Lower leg skin (tissue), 4 donors: ENCODE results near the gene AGA. TPM values are rescaled to one million over a fixed set of nuclear protein-coding genes. Genes with fewer than 3 reads are reported as not detected.

Experiments
- DNase-seq, 2 donors: peaks; one replicate each; pipeline ENCODE4 v3.0.0-alpha.2; 2019; ENCODE audit warnings: low spot score in 2 of 2
- H3K4me3 ChIP-seq: fragments of 200-600 bp; sonication (generic); 2 replicates; pipeline ENCODE4 v1.5.1; 2017; ENCODE audit warnings: mild to moderate bottlenecking, low read depth; ENCODE audit not compliant: poor library complexity, severe bottlenecking
- POLR2A ChIP-seq, 2 donors: fragments of 450-650 bp; IDR thresholded peaks; one replicate each; pipeline ENCODE4 v1.6.1; 2016 to 2017; ENCODE audit warnings: antibody characterized with exemption in 2 of 2, mild to moderate bottlenecking in 1 of 2, moderate library complexity in 1 of 2
- WGBS, 2 donors: methylation state at CpG; one replicate each; pipeline ENCODE4 v1.1.5; 2018; 5-methylcytosine and 5-hydroxymethylcytosine counted together
- intact Hi-C: fragments of 100-400 bp; cut with DNase I; formaldehyde crosslinking; loops from one replicate; pipeline ENCODE4 v1.15.0; 2023; ENCODE audit warnings: low total_unique reads
- total RNA-seq, 4 donors: library from RNA; depleted of rRNA; stranded (reverse); fragments of >200 nt; gene quantifications; one replicate each; pipeline ENCODE4 v1.1.0, GENCODE V29; 2016
- TF ChIP-seq, protein P1 (sequence below), 3 donors: fragments of 450-650 bp; IDR thresholded peaks; one replicate each; pipeline ENCODE4 v1.5.1; 2016; ENCODE audit warnings: antibody characterized with exemption in 3 of 3, mild to moderate bottlenecking in 3 of 3, moderate library complexity in 2 of 3

Gene AGA
- total RNA-seq, 4 donors from 2014 or later: 25.8 to 48.1 (median 30.9) TPM

DNA sequence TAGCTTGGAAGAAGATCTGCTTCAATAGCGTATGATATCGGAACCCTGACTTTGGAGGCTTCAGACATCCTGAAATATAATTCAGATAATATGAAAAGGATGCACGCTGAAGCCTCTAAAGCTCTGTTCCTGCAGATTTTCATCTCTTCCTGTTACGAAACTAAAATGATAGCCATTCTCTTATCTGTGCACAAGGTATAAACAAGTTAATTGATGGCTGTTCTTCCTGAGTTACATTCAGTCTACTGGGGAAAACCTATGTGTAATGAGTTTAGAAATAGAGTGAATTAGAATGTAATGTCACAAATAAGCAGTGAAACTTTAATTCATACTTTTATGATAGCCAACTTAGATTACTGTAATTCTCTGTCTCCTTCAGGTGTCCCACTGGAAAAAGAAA is 36.8 kb upstream of the AGA start:
- H3K4me3 ChIP-seq: no peak overlapping the region
- no peak for TF ChIP-seq POLR2A (IDR thresholded peaks at IDR 0.05)
- TF ChIP-seq, protein P1, sequence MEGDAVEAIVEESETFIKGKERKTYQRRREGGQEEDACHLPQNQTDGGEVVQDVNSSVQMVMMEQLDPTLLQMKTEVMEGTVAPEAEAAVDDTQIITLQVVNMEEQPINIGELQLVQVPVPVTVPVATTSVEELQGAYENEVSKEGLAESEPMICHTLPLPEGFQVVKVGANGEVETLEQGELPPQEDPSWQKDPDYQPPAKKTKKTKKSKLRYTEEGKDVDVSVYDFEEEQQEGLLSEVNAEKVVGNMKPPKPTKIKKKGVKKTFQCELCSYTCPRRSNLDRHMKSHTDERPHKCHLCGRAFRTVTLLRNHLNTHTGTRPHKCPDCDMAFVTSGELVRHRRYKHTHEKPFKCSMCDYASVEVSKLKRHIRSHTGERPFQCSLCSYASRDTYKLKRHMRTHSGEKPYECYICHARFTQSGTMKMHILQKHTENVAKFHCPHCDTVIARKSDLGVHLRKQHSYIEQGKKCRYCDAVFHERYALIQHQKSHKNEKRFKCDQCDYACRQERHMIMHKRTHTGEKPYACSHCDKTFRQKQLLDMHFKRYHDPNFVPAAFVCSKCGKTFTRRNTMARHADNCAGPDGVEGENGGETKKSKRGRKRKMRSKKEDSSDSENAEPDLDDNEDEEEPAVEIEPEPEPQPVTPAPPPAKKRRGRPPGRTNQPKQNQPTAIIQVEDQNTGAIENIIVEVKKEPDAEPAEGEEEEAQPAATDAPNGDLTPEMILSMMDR (IDR thresholded peaks at IDR 0.05): no peak
- intact Hi-C loops: no loop called here
- 77 to 83% methylated on average over 4 of the region's 4 CpGs for WGBS, 2 donors
- DNase-seq: no peak

DNA sequence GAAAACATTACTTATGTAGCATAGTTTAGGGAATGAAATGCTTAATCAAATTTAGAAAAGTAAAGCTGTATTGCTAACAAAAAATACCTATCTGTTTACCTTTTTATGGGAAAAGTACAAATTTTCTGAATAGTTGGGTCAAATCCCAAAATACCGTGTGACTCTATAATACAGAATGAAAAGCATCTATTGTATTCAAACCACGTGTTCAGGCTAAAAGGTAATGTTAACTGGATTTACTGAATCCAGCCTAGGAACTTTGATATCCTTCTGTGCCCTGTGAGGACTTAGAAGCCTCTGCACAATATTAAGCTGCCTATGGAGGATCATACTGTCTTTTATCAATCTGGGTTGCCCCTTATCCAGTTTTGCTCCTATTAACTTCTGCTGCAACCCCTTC is 36.3 kb upstream of the AGA start:
- intact Hi-C loops: no loop called here
- no peak for DNase-seq
- WGBS, 2 donors: 51 to 58% methylated on average over 2 of the region's 2 CpGs
- TF ChIP-seq, protein P1 (IDR thresholded peaks at IDR 0.05): no peak
- TF ChIP-seq POLR2A (IDR thresholded peaks at IDR 0.05): no peak
- H3K4me3 ChIP-seq: no peak overlapping the region

DNA sequence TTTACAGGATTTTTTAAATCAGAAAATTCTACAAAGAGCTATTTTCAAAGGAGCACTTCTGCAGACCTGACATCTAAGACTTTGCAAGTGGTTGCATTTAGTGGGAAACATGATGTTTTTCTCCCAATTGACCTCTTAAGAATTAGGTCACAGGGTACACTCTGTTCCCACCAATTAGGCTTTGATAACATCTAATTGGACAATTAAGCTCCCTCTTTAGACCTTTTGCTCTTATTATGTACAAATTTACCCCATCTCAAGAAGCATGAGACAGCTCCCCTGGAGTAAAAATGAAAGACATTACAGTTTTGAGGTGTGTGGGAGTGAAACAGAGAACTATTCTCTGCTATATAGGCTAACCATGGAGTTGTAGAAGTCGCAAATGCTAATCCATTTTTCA is 31.8 kb upstream of the AGA start:
- WGBS, 2 donors: 92 to 94% methylated on average over 1 of the region's 1 CpG
- no peak for DNase-seq
- no peak for TF ChIP-seq POLR2A (IDR thresholded peaks at IDR 0.05)
- TF ChIP-seq, protein P1 (IDR thresholded peaks at IDR 0.05): no peak
- no peak overlapping the region for H3K4me3 ChIP-seq
- intact Hi-C loops: no loop called here

DNA sequence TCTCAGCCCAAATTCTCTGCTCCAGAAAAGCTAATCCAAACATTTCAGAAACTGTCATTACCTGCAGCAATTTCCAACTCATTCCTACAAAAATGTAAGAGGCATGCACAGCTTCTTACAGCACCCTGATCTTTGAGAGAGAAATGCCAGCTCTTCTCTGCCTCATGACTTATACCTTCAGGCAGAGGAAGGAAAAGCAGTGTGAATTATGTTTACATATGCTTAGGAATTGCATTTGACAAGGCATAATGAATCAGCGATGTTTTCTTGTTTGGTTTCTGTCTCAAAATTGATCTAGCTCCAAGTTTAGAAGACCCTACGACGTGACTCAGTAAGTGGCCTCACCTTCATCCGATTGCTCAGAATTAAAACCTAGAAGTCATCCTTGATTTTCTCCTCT is 21.8 kb upstream of the AGA start:
- no peak for DNase-seq
- intact Hi-C loops: no loop called here
- no peak overlapping the region for H3K4me3 ChIP-seq
- TF ChIP-seq POLR2A (IDR thresholded peaks at IDR 0.05): no peak
- WGBS, 2 donors: 74 to 75% methylated on average over 4 of the region's 4 CpGs

DNA sequence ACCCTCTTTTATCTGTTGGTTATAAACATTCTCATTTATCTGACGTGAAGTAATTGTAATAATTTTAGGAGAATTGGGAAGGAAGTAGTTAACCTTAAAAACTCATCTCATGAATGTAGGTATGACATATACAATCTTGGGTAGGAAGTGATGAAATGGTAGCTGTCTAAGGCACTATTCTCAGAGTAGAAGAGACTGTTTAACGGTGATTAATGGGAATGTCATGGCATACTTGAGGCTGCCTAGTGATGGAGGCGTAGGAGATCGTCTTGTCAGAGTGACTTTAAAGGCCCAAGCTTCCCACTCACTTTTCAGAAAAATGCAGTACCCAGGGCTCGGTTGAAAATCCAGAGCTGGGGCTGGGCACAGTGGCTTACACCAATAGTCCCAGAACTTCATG is 19.4 kb upstream of the AGA start:
- TF ChIP-seq POLR2A (IDR thresholded peaks at IDR 0.05): no peak
- TF ChIP-seq, protein P1 (IDR thresholded peaks at IDR 0.05): no peak
- intact Hi-C loops: no loop called here
- 80 to 87% methylated on average over 5 of the region's 5 CpGs for WGBS, 2 donors
- DNase-seq: no peak
- no peak overlapping the region for H3K4me3 ChIP-seq

DNA sequence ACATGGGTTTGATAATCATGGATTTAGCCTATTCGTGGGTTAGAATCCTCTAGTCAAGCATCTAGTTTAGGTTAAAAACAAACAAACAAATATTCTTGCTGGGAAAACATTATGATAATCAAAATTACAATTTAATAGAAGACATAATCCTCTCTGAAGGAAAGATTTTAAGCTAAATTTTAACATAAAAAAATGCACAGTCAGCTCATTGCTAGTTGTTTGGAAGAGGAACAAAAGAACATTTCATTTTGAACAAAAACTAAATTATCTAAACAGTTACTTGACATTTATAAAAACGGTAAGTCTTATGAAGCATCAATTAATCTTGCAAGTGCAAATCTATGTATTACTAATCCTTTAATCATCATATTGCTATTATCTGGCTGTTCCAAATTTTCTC is 18.2 kb upstream of the AGA start:
- intact Hi-C loops: no loop called here
- TF ChIP-seq, protein P1 (IDR thresholded peaks at IDR 0.05): no peak
- TF ChIP-seq POLR2A (IDR thresholded peaks at IDR 0.05): no peak
- WGBS, 2 donors: 81% methylated on average over 2 of the region's 2 CpGs
- no peak for DNase-seq
- no peak overlapping the region for H3K4me3 ChIP-seq
